Cardiac muscle cell (in vitro differentiated cells and primary cell): ENCODE results near the gene ANKRD49. TPM values are rescaled to one million over a fixed set of nuclear protein-coding genes. Genes with fewer than 3 reads are reported as not detected.
A peak's percentile ranks its signal among the peaks of the same experiment; 100 is the strongest.

Experiments
- DNase-seq, 2 donors: peaks; one replicate each; pipeline versions ENCODE4 v3.0.0 to v3.0.0-alpha.2; 2010 to 2017; ENCODE audit warnings: low read depth in 1 of 2, low spot score in 1 of 2
- H3K27ac ChIP-seq: fragments of 200-600 bp; sonication (generic); 2 replicates; pipeline ENCODE4 v1.5.1; 2016
- H3K27me3 ChIP-seq: fragments of 200-600 bp; sonication (generic); 2 replicates; pipeline ENCODE4 v1.6.0; 2016; ENCODE audit warnings: control low read depth
- H3K36me3 ChIP-seq: fragments of 200-600 bp; sonication (generic); 2 replicates; pipeline ENCODE4 v1.5.1; 2016; ENCODE audit warnings: control low read depth
- H3K4me1 ChIP-seq: fragments of 200-600 bp; sonication (generic); 2 replicates; pipeline ENCODE4 v1.8.1; 2017; ENCODE audit warnings: low read depth, mild to moderate bottlenecking, mixed run types
- H3K4me3 ChIP-seq: fragments of 200-600 bp; sonication (generic); 2 replicates; pipeline ENCODE4 v1.5.1; 2016; ENCODE audit warnings: mild to moderate bottlenecking
- H3K9me3 ChIP-seq: fragments of 200-600 bp; sonication (generic); 2 replicates; pipeline ENCODE4 v1.5.1; 2017; ENCODE audit warnings: low read depth, mild to moderate bottlenecking, control low read depth
- polyA plus RNA-seq: library from polyadenylated mRNA; unstranded; fragments of >200 nt; fragmentation: Nextera tagmentation; extraction: Ambion mirVana; gene quantifications from 2 replicates; pipeline ENCODE4 v1.2.1, GENCODE V29; 2016
- total RNA-seq: library from RNA; depleted of rRNA; stranded (reverse); fragments of >200 nt; gene quantifications from 2 replicates; pipeline ENCODE4 v1.2.3, GENCODE V29; 2016
- TF ChIP-seq, protein P1 (sequence below): IDR thresholded peaks from 2 replicates; pipeline ENCODE4 v1.5.1; 2012; ENCODE audit warnings: low read depth, mild to moderate bottlenecking, low read length

The ANKRD49 gene
- total and polyA plus RNA-seq, 2 experiments from 2014 or later = 10.4 to 17.2 TPM

DNA sequence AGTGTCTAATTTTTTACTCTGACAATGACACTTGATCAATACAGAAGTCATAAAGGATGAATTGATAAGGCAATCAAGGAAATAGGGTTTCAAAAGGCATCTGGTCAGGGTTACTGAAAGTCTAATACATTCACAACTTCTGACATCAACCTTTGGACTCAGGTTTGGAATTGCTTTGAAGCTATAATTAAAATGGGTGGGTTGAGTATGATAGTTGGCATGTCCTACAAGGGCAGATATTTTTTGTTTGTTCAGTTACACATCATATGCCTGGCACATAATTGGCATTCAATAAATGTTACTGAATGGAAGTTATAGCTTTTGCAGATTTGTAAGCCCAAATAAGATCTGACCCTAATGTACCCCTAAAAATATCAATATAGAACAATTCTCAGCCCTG is 42.6 kb downstream of the ANKRD49 start:
- H3K27me3 ChIP-seq = no peaks in the 10 kb centered on the region
- H3K4me3 ChIP-seq = no peak overlapping the region
- no peaks in the 10 kb centered on the region for H3K9me3 ChIP-seq
- H3K27ac ChIP-seq = no peak overlapping the region
- TF ChIP-seq, protein P1, sequence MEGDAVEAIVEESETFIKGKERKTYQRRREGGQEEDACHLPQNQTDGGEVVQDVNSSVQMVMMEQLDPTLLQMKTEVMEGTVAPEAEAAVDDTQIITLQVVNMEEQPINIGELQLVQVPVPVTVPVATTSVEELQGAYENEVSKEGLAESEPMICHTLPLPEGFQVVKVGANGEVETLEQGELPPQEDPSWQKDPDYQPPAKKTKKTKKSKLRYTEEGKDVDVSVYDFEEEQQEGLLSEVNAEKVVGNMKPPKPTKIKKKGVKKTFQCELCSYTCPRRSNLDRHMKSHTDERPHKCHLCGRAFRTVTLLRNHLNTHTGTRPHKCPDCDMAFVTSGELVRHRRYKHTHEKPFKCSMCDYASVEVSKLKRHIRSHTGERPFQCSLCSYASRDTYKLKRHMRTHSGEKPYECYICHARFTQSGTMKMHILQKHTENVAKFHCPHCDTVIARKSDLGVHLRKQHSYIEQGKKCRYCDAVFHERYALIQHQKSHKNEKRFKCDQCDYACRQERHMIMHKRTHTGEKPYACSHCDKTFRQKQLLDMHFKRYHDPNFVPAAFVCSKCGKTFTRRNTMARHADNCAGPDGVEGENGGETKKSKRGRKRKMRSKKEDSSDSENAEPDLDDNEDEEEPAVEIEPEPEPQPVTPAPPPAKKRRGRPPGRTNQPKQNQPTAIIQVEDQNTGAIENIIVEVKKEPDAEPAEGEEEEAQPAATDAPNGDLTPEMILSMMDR = no peak
- no peak for DNase-seq
- peaks cover 14% of the 10 kb centered on the region for H3K4me1 ChIP-seq
- no peaks in the 10 kb centered on the region for H3K36me3 ChIP-seq

DNA sequence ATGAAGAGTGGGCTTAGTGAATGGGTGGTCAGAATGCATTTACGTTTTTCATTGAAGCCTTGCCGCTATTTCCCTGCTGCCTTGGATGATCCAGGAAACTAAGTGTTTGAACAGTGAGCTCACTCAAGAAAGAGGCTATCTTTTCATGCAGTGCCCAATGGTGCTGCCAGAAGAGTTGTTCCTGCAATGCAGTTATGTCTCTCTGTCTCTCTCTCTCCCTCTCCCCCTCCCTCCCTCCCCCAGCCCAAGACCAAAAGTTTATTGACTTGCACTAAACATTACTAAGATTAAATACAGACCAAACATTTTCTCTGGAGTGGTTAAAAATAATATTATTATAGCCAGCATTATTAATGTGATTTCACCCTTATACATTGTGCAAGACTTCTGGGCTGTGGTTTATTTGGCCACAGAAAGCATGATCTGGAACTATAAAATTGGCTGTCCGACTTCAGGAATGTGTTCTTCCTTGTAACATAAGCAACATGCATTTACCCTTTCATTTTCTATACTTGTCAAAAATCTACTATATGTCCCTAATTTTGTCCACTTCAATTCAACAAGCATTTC is 43.3 kb downstream of the ANKRD49 start:
- H3K4me3 ChIP-seq = no peak overlapping the region
- peak in 1 of 2 donors; percentile 74 for DNase-seq
- TF ChIP-seq, protein P1 = no peak
- H3K9me3 ChIP-seq = no peaks in the 10 kb centered on the region
- no peak overlapping the region for H3K27ac ChIP-seq
- H3K36me3 ChIP-seq = no peaks in the 10 kb centered on the region
- H3K27me3 ChIP-seq = no peaks in the 10 kb centered on the region
- peaks cover 14% of the 10 kb centered on the region for H3K4me1 ChIP-seq

DNA sequence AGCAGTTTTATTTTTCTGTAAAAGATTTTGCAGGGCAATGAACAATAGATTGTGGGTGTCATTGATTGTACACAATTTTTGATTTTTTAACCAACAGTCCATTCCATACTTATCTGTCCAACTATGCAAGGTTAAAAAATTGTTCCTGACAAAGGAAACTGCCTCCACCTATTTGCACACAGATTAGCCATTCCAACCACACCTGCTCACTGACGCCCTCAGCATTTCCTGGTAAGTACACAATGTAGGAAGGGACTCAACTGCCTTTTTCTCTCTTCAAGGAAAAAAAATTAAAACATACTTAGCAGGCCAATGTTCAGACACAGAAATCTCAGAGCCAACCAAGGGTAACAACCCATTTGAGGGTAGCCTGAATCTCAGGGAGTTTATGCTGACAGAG is 45.6 kb downstream of the ANKRD49 start:
- TF ChIP-seq, protein P1 = no peak
- Histone ChIP-seq H3K36me3 (no peaks in the 10 kb centered on the region), H3K27ac (no peak overlapping the region), H3K27me3 (no peaks in the 10 kb centered on the region), H3K4me1 (peaks cover 3% of the 10 kb centered on the region), H3K4me3 (no peak overlapping the region), H3K9me3 (no peaks in the 10 kb centered on the region)
- DNase-seq = no peak

DNA sequence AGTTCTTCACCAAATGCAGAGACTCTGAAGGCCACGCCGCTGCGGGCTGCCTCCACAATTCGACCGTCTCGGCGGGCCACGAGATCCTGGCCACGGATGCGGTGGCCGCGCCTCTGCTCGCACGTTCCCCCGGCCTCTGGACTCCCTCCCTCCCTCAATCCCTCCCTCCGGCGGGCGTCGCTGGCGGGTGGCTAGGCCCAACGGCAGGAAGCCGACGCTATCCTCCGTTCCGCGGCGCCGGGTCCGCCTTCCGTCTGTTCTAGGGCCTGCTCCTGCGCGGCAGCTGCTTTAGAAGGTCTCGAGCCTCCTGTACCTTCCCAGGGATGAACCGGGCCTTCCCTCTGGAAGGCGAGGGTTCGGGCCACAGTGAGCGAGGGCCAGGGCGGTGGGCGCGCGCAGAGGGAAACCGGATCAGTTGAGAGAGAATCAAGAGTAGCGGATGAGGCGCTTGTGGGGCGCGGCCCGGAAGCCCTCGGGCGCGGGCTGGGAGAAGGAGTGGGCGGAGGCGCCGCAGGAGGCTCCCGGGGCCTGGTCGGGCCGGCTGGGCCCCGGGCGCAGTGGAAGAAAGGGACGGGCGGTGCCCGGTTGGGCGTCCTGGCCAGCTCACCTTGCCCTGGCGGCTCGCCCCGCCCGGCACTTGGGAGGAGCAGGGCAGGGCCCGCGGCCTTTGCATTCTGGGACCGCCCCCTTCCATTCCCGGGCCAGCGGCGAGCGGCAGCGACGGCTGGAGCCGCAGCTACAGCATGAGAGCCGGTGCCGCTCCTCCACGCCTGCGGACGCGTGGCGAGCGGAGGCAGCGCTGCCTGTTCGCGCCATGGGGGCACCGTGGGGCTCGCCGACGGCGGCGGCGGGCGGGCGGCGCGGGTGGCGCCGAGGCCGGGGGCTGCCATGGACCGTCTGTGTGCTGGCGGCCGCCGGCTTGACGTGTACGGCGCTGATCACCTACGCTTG is 50.2 kb downstream of the ANKRD49 start, which contains the start of gene FUT4:
TSS of gene FUT4 (plus strand) at position 227 of the 951 bp plus-strand sequence. CDS start at position 440, 213 bp downstream.
- H3K36me3 ChIP-seq = no peaks in the 10 kb centered on the region
- H3K9me3 ChIP-seq = no peaks in the 10 kb centered on the region
- peaks cover 8% of the 10 kb centered on the region for H3K4me1 ChIP-seq
- TF ChIP-seq, protein P1 = no peak
- peak within 1 kb of the TSS; percentile 82 for H3K27ac ChIP-seq
- H3K27me3 ChIP-seq = peaks cover 13% of the 10 kb centered on the region
- H3K4me3 ChIP-seq = peak within 1 kb of the TSS; percentile 27
- peak; percentile 90 to 91 for DNase-seq

DNA sequence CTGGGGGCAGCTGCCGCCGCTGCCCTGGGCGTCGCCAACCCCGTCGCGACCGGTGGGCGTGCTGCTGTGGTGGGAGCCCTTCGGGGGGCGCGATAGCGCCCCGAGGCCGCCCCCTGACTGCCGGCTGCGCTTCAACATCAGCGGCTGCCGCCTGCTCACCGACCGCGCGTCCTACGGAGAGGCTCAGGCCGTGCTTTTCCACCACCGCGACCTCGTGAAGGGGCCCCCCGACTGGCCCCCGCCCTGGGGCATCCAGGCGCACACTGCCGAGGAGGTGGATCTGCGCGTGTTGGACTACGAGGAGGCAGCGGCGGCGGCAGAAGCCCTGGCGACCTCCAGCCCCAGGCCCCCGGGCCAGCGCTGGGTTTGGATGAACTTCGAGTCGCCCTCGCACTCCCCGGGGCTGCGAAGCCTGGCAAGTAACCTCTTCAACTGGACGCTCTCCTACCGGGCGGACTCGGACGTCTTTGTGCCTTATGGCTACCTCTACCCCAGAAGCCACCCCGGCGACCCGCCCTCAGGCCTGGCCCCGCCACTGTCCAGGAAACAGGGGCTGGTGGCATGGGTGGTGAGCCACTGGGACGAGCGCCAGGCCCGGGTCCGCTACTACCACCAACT is 51.0 kb downstream of the ANKRD49 start:
- peak overlapping the region; percentile 27 for H3K4me3 ChIP-seq
- H3K36me3 ChIP-seq = no peaks in the 10 kb centered on the region
- H3K27ac ChIP-seq = no peak overlapping the region
- TF ChIP-seq, protein P1 = no peak
- DNase-seq = no peak
- H3K9me3 ChIP-seq = no peaks in the 10 kb centered on the region
- peaks cover 8% of the 10 kb centered on the region for H3K4me1 ChIP-seq
- peaks cover 13% of the 10 kb centered on the region for H3K27me3 ChIP-seq
